Prostate gland (tissue), 2 donors: ENCODE data around the gene LRP11.

Experiments used
- POLR2A ChIP-seq: fragments of 450-650 bp; IDR thresholded peaks from one replicate; pipeline ENCODE4 v1.6.1; 2016; ENCODE audit warnings: antibody characterized with exemption, mild to moderate bottlenecking
- POLR2AphosphoS5 ChIP-seq: sonication (generic); formaldehyde crosslinking; IDR thresholded peaks from one replicate; pipeline ENCODE4 v1.6.1; 2017; ENCODE audit warnings: antibody characterized with exemption
- TF ChIP-seq, protein P1 (sequence below), 4 experiments: fragments of 200-600 bp in 2 of 4; fragments of 450-650 bp in 2 of 4; sonication (generic) in 2 of 4; IDR thresholded peaks; 1 replicate in 3 of 4; 2 replicates in 1 of 4; pipeline ENCODE4 v1.5.1; 2016 to 2019; ENCODE audit warnings: antibody characterized with exemption in 4 of 4, mild to moderate bottlenecking in 2 of 4, moderate library complexity in 2 of 4

GRCh38 chr6:149898966-149899365, 34.8 kb upstream of the LRP11 start:
- TF ChIP-seq, protein P1, sequence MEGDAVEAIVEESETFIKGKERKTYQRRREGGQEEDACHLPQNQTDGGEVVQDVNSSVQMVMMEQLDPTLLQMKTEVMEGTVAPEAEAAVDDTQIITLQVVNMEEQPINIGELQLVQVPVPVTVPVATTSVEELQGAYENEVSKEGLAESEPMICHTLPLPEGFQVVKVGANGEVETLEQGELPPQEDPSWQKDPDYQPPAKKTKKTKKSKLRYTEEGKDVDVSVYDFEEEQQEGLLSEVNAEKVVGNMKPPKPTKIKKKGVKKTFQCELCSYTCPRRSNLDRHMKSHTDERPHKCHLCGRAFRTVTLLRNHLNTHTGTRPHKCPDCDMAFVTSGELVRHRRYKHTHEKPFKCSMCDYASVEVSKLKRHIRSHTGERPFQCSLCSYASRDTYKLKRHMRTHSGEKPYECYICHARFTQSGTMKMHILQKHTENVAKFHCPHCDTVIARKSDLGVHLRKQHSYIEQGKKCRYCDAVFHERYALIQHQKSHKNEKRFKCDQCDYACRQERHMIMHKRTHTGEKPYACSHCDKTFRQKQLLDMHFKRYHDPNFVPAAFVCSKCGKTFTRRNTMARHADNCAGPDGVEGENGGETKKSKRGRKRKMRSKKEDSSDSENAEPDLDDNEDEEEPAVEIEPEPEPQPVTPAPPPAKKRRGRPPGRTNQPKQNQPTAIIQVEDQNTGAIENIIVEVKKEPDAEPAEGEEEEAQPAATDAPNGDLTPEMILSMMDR (IDR thresholded peaks at IDR 0.05), result no peak
- no peak for TF ChIP-seq POLR2AphosphoS5
- no peak for TF ChIP-seq POLR2A
